Duodenal mucosa (tissue), 2 donors: ENCODE data around the gene MKNK2.

Experiments used
- H3K27ac ChIP-seq: one replicate; pipeline ENCODE4 v1.7.0; 2013; ENCODE audit warnings: low read depth, low read length
- H3K27me3 ChIP-seq, 2 donors: one replicate each; pipeline ENCODE4 v1.7.0; 2013; ENCODE audit warnings: low read length in 2 of 2, control low read depth in 1 of 2; ENCODE audit not compliant: insufficient read depth in 2 of 2, control insufficient read depth in 1 of 2
- H3K36me3 ChIP-seq, 2 donors: one replicate each; pipeline ENCODE4 v1.7.0; 2013; ENCODE audit warnings: low read length in 2 of 2, control low read depth in 1 of 2; ENCODE audit not compliant: insufficient read depth in 2 of 2, control insufficient read depth in 1 of 2
- H3K4me1 ChIP-seq, 2 donors: one replicate each; pipeline ENCODE4 v1.7.0; 2013; ENCODE audit warnings: low read length in 2 of 2, control low read depth in 1 of 2; ENCODE audit not compliant: insufficient read depth in 2 of 2, control insufficient read depth in 1 of 2
- H3K4me3 ChIP-seq, 2 donors: one replicate each; pipeline ENCODE4 v1.7.0; 2013; ENCODE audit warnings: low read length in 2 of 2, low read depth in 1 of 2
- H3K9ac ChIP-seq, 2 donors: one replicate each; pipeline ENCODE4 v1.7.0; 2013; ENCODE audit warnings: low read length in 2 of 2, low read depth in 1 of 2
- H3K9me3 ChIP-seq, 2 donors: one replicate each; pipeline ENCODE4 v1.7.0; 2013; ENCODE audit warnings: low read length in 2 of 2, control low read depth in 1 of 2; ENCODE audit not compliant: control insufficient read depth in 1 of 2

The MKNK2 gene

GRCh38 chr19:2056837-2057192 lies 5.8 kb upstream of the MKNK2 start:
- H3K36me3 ChIP-seq, result no peaks in the 10 kb centered on the region
- no peaks in the 10 kb centered on the region for H3K27me3 ChIP-seq
- H3K9ac ChIP-seq, result no peak overlapping the region
- no peaks in the 10 kb centered on the region for H3K9me3 ChIP-seq
- peaks cover 39 to 48% of the 10 kb centered on the region in 2 donors for H3K4me1 ChIP-seq
- no peak overlapping the region for H3K4me3 ChIP-seq
- peak overlapping the region; percentile 32 for H3K27ac ChIP-seq

- Histone ChIP-seq H3K27me3 (no peaks in the 10 kb centered on the region), H3K27ac (peak overlapping the region; percentile 77), H3K36me3 (no peaks in the 10 kb centered on the region), H3K4me3 (peak overlapping the region; percentile 29 to 45), H3K9ac (peak overlapping the region; percentile 51 to 57), H3K4me1 (peaks cover 43 to 51% of the 10 kb centered on the region in 2 donors), H3K9me3 (no peaks in the 10 kb centered on the region)
Measured at GRCh38 chr19:2055931-2056836, 5.1 kb upstream of the MKNK2 start.

GRCh38 chr19:2054763-2055162 lies 3.7 kb upstream of the MKNK2 start:
- Histone ChIP-seq H3K27ac (no peak overlapping the region), H3K9ac (no peak overlapping the region), H3K4me1 (peaks cover 32 to 42% of the 10 kb centered on the region in 2 donors)

GRCh38 chr19:2053601-2054389 lies 2.8 kb upstream of the MKNK2 start:
- peaks cover 33 to 44% of the 10 kb centered on the region in 2 donors for H3K4me1 ChIP-seq
- H3K27me3 ChIP-seq, result no peaks in the 10 kb centered on the region
- H3K9ac ChIP-seq, result no peak overlapping the region
- peaks cover 0 to 5% of the 10 kb centered on the region in 2 donors for H3K36me3 ChIP-seq
- no peak overlapping the region for H3K4me3 ChIP-seq
- no peak overlapping the region for H3K27ac ChIP-seq
- H3K9me3 ChIP-seq, result no peaks in the 10 kb centered on the region

More at GRCh38 chr19:2054763-2055162, 3.7 kb upstream of the MKNK2 start:
- H3K9me3 ChIP-seq, result no peaks in the 10 kb centered on the region
- no peaks in the 10 kb centered on the region for H3K36me3 ChIP-seq
- H3K4me3 ChIP-seq, result no peak overlapping the region
- H3K27me3 ChIP-seq, result no peaks in the 10 kb centered on the region

GRCh38 chr19:2051773-2052704 lies 995 bp upstream of the MKNK2 start:
- Histone ChIP-seq H3K9me3 (no peaks in the 10 kb centered on the region), H3K27ac (peak overlapping the region; percentile 90), H3K9ac (peak overlapping the region; percentile 57 to 80), H3K4me1 (peaks cover 51 to 61% of the 10 kb centered on the region in 2 donors), H3K36me3 (peaks cover 0 to 7% of the 10 kb centered on the region in 2 donors), H3K27me3 (no peaks in the 10 kb centered on the region), H3K4me3 (peak overlapping the region in 1 of 2 donors; percentile 56)

GRCh38 chr19:2050349-2050990 lies 574 bp downstream of the MKNK2 start:
- H3K4me3 ChIP-seq, result peak overlapping the region; percentile 91 to 94
- H3K4me1 ChIP-seq, result peaks cover 52 to 62% of the 10 kb centered on the region in 2 donors

GRCh38 chr19:2049741-2050348 lies 1.2 kb downstream of the MKNK2 start:
- Histone ChIP-seq H3K4me1 (peaks cover 53 to 64% of the 10 kb centered on the region in 2 donors), H3K9ac (peak overlapping the region; percentile 98 to 100), H3K27me3 (no peaks in the 10 kb centered on the region), H3K36me3 (peaks cover 11 to 25% of the 10 kb centered on the region in 2 donors), H3K9me3 (no peaks in the 10 kb centered on the region), H3K4me3 (peak overlapping the region; percentile 91 to 94), H3K27ac (peak overlapping the region; percentile 96)

More at GRCh38 chr19:2050349-2050990, 574 bp downstream of the MKNK2 start:
- H3K27me3 ChIP-seq, result no peaks in the 10 kb centered on the region
- H3K9ac ChIP-seq, result peak overlapping the region; percentile 98 to 100
- peak overlapping the region; percentile 96 for H3K27ac ChIP-seq
- no peaks in the 10 kb centered on the region for H3K9me3 ChIP-seq
- H3K36me3 ChIP-seq, result peaks cover 11 to 19% of the 10 kb centered on the region in 2 donors

- H3K36me3 ChIP-seq, result peaks cover 11 to 32% of the 10 kb centered on the region in 2 donors
- H3K9me3 ChIP-seq, result no peaks in the 10 kb centered on the region
- peak overlapping the region; percentile 96 for H3K27ac ChIP-seq
- H3K9ac ChIP-seq, result peak overlapping the region; percentile 98 to 100
- H3K4me3 ChIP-seq, result peak overlapping the region; percentile 91 to 94
- H3K27me3 ChIP-seq, result no peaks in the 10 kb centered on the region
- peaks cover 56 to 71% of the 10 kb centered on the region in 2 donors for H3K4me1 ChIP-seq
Measured at GRCh38 chr19:2048959-2049740, 1.9 kb downstream of the MKNK2 start.
